ENCODE measurements around the gene KRT82. TPM values are rescaled to one million over a fixed set of nuclear protein-coding genes. Genes with fewer than 3 reads are reported as not detected.

KRT82 gene
- total RNA-seq, 1 donor from 2014 or later = not detected

DNA sequence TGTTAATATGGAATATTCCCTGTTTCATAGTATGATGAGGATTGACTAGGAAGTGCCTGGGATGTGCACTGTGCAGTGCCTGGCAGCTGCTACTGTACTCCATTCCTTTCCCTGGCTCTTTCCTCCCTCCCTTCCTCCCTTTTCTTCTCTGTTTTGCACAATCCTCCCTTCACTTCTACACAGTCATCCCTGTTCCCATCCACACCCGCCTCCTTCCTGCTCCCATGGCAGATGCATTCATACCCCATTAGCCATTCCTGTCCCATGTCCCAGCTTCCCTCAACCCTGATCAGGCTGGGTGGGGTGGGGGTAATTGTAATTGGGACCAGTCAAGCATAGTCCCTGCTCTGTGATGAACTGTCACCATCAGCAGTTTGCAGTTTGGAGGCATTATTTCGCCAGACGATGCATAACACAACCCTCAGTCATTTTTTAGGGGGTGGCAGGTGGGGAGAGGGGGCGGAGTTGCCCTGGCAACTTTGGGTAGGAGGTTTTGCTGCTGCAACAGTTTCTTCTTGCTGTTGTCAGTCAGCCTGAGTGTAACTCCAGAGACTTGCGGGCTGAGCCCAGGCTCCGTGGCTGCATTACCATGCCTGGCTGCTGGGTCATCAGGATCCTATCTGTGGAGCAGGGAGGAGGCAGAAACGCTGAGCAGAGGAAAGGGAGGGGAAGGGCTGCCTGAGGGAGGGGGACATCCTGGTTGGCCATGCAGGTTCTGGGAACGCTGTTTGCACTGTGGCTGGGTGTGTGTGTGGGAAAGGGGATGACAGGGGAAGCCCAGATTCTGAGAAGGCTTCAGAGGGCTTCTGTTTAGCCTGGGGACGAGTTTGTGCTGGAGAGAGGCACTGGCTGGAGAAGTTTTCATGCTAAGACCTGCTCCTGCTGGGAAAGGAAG lies 16.6 kb downstream of the KRT82 start:
- intact Hi-C loops (cut with micrococcal nuclease) = no loop called here
- ATAC-seq (ENCODE audit: low read depth) (no peak), DNase-seq (no peak)
- CTCF ChIA-PET = no interaction called here
- peaks cover 9% of the 10 kb centered on the region for H3K27me3 Mint-ChIP-seq
- TF ChIP-seq, protein P1, sequence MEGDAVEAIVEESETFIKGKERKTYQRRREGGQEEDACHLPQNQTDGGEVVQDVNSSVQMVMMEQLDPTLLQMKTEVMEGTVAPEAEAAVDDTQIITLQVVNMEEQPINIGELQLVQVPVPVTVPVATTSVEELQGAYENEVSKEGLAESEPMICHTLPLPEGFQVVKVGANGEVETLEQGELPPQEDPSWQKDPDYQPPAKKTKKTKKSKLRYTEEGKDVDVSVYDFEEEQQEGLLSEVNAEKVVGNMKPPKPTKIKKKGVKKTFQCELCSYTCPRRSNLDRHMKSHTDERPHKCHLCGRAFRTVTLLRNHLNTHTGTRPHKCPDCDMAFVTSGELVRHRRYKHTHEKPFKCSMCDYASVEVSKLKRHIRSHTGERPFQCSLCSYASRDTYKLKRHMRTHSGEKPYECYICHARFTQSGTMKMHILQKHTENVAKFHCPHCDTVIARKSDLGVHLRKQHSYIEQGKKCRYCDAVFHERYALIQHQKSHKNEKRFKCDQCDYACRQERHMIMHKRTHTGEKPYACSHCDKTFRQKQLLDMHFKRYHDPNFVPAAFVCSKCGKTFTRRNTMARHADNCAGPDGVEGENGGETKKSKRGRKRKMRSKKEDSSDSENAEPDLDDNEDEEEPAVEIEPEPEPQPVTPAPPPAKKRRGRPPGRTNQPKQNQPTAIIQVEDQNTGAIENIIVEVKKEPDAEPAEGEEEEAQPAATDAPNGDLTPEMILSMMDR (IDR thresholded peaks at IDR 0.05) = no peak
- no peaks in the 10 kb centered on the region for H3K36me3 Mint-ChIP-seq (ENCODE audit: low read depth)
- no peak overlapping the region for H3K27ac Mint-ChIP-seq
- no peak overlapping the region for H3K4me3 Mint-ChIP-seq
- no peaks in the 10 kb centered on the region for H3K9me3 Mint-ChIP-seq
- POLR2A ChIA-PET = no interaction called here
- peaks cover 2% of the 10 kb centered on the region for H3K4me1 Mint-ChIP-seq

DNA sequence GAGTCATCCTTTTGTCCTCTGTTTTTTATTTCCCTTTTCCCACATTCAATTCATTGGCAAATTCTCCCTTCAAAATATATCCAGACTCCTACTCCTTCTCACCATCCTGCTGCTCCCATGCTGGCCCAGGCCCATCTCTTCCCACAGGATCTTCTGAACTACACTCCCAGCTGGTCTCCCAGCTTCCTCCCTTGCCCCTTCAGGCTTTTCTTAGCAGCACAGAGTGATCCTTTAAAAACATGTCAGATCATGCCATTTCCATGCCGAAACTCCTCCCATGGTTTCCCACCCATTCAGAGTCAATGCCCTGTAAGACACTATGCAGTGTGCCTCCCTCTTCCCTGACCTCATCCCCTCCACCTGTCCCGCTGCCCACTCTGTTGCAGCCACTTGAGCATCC lies 18.3 kb downstream of the KRT82 start:
- Mint-ChIP-seq H3K27me3 (peaks cover 8% of the 10 kb centered on the region), H3K36me3 (ENCODE audit: low read depth) (no peaks in the 10 kb centered on the region), H3K4me3 (no peak overlapping the region), H3K27ac (no peak overlapping the region), H3K9me3 (no peaks in the 10 kb centered on the region), H3K4me1 (peaks cover 2% of the 10 kb centered on the region)
- ChIA-PET POLR2A (no interaction called here), CTCF (no interaction called here)
- TF ChIP-seq, protein P1 (IDR thresholded peaks at IDR 0.05) = no peak
- intact Hi-C loops (cut with micrococcal nuclease) = no loop called here
- no peak for DNase-seq
- ATAC-seq (ENCODE audit: low read depth) = no peak

DNA sequence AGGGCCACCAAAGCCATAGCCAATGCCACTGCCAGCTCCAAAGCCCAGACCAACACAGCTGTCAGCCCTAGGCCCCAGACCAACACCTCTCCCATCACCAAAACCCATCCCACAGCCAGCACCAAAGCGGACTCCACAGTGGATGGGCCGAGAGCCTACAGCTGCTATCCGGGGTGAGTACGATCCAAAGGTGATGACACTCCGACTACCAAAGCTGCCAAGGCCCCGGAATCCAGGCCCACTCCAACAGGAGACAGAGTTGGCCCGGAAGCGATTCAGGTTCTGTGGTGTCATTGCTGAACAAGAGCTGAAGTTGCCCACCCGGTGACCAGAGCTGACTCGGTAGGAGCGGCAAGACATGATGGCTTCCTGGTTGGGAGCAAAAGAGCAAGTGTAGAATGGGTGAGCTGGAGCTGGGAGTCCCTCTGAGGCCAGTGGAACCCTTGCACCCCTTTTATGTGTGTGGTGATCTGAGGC lies 20.9 kb downstream of the KRT82 start, which contains the start of gene KRT84:
TSS of gene KRT84 (minus strand) at position 427 of the 477 bp plus-strand sequence. CDS start at position 360, 67 bp downstream.
- no peak for ATAC-seq (ENCODE audit: low read depth)
- CTCF ChIA-PET = interaction anchor here (2.3 kb wide), 1 partner anchor 10 kb away, joined by 5 read pairs; no protein-coding TSS in a partner anchor
- intact Hi-C loops (cut with micrococcal nuclease) = no loop called here
- Mint-ChIP-seq H3K36me3 (ENCODE audit: low read depth) (no peaks in the 10 kb centered on the region), H3K27me3 (peaks cover 8% of the 10 kb centered on the region), H3K4me3 (no peak within 1 kb of the TSS), H3K27ac (no peak within 1 kb of the TSS), H3K9me3 (no peaks in the 10 kb centered on the region), H3K4me1 (peaks cover 2% of the 10 kb centered on the region)
- TF ChIP-seq, protein P1 (IDR thresholded peaks at IDR 0.05) = no peak
- DNase-seq = no peak
- POLR2A ChIA-PET = no interaction called here

DNA sequence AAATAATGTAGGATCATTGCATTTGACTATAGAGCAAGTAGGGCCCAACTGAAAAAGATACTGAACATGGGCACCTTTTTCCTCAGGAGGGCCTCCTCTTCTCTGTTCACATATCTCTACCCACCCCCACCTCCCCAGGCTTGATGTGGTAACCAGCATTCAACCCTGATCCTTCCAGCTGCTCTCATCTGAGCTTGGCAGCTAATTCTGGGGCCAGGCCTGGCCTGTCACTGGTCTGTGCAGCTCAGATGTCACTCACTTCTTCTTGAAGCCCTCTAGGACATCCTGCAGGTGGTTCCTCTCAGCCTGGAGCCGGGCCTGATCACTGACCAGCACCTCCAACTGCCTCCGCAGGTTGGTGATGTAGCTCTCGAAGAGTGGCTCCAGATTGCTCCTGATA lies 22.8 kb downstream of the KRT82 start:
- Mint-ChIP-seq H3K27me3 (peaks cover 7% of the 10 kb centered on the region), H3K4me3 (no peak overlapping the region), H3K27ac (no peak overlapping the region), H3K4me1 (peaks cover 2% of the 10 kb centered on the region), H3K36me3 (ENCODE audit: low read depth) (no peaks in the 10 kb centered on the region), H3K9me3 (no peaks in the 10 kb centered on the region)
- no peak for ATAC-seq (ENCODE audit: low read depth)
- intact Hi-C loops (cut with micrococcal nuclease) = no loop called here
- ChIA-PET CTCF (interaction anchor here (0.8 kb wide), 1 partner anchor 11 kb away, joined by 3 read pairs; no protein-coding TSS in a partner anchor), POLR2A (no interaction called here)
- TF ChIP-seq, protein P1 (IDR thresholded peaks at IDR 0.05) = no peak
- no peak for DNase-seq

DNA sequence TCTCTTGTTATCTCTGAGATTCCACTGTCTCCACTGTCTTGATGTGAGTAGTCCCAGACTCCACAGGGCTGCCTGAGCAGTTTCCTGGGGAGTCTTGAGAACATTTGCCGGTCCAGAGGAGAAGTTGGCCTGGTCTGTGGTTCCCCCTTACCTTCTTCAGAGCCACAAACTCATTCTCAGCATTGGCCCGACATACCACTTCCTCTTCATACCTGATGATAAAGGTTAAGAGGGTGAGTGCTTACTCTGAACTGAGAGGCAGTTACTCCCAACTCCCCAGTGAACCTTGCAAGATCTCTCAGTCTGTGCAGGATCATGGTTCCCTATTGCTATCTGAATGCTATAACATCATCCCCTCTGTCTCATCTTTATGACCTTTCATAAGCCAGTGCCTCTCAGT lies 23.3 kb downstream of the KRT82 start:
- intact Hi-C loops (cut with micrococcal nuclease) = no loop called here
- ATAC-seq (ENCODE audit: low read depth) (no peak), DNase-seq (no peak)
- ChIA-PET CTCF (no interaction called here), POLR2A (no interaction called here)
- Mint-ChIP-seq H3K36me3 (ENCODE audit: low read depth) (no peaks in the 10 kb centered on the region), H3K9me3 (no peaks in the 10 kb centered on the region), H3K27me3 (peaks cover 7% of the 10 kb centered on the region), H3K4me3 (no peak overlapping the region), H3K27ac (no peak overlapping the region), H3K4me1 (peaks cover 2% of the 10 kb centered on the region)
- TF ChIP-seq, protein P1 (IDR thresholded peaks at IDR 0.05) = no peak
